HCT116 (cell line): ENCODE data around the gene IRF8. TPM values are rescaled to one million over a fixed set of nuclear protein-coding genes. Genes with fewer than 3 reads are reported as not detected.

Source experiments
- ATAC-seq: fragments of 200-7000 bp; cut with Tn5 transposase; 2 replicates; pipeline ENCODE4 v1.9.1; 2020; ENCODE audit warnings: mild to moderate bottlenecking, moderate library complexity
- BruUV-seq: library from RNA; stranded (reverse); fragments of 400-500 nt; replicated peaks from 2 replicates; lab custom pipeline; 2021; lab: Mats Ljungman, UMichigan
- CTCF ChIA-PET: fragments of 300-600 bp; sonication (Branson Sonifier 250); formaldehyde crosslinking; loops from one replicate; lab custom pipeline; 2021; ENCODE audit warnings: antibody characterized with exemption; lab: Charles Lee
- POLR2A ChIA-PET: fragments of 300-600, 350-600 bp; sonication (Branson Sonifier 250); formaldehyde crosslinking; loops from one replicate; lab custom pipeline; 2021; ENCODE audit warnings: antibody characterized with exemption; lab: Charles Lee
- RAD21 ChIA-PET, 2 experiments: fragments of 300-600 bp; sonication (Branson Sonifier 250); formaldehyde crosslinking; loops; one replicate each; lab custom pipeline; 2023; ENCODE audit warnings: low total read pairs in 2 of 2; ENCODE audit not compliant: uncharacterized antibody in 2 of 2, unreplicated experiment in 2 of 2, low non-redundant PET in 1 of 2; lab: Charles Lee
- DNase-seq: peaks from one replicate; pipeline ENCODE4 v3.0.0-alpha.2; 2010; ENCODE audit warnings: low read depth, low spot score
- H2AFZ ChIP-seq: fragments of 200-600 bp; shearing (Covaris generic), sonication (generic); 2 replicates; pipeline ENCODE4 v1.6.1; 2017; ENCODE audit warnings: low read depth, mixed run types, mixed read lengths, antibody characterized with exemption, low read length; ENCODE audit not compliant: poor library complexity, severe bottlenecking
- H3K27ac ChIP-seq: 2 replicates; pipeline ENCODE4 v1.5.1; 2012; ENCODE audit warnings: low read depth, low read length
- H3K27me3 ChIP-seq: fragments of 200-600 bp; sonication (generic); 2 replicates; pipeline ENCODE4 v1.6.1; 2016; ENCODE audit warnings: mixed run types, low read length, mixed read lengths; ENCODE audit not compliant: insufficient read depth
- H3K36me3 ChIP-seq, 2 experiments: fragments of 200-500 bp in 1 of 2; fragments of 200-600 bp in 1 of 2; sonication (Bioruptor generic) in 1 of 2; sonication (generic) in 1 of 2; 2 replicates each; pipeline versions ENCODE4 v1.5.1 to v1.6.1; 2014 to 2016; ENCODE audit warnings: low read length in 2 of 2, inconsistent platforms in 1 of 2, mixed read lengths in 1 of 2, mixed run types in 1 of 2; ENCODE audit not compliant: insufficient read depth in 2 of 2, control insufficient read depth in 1 of 2
- H3K4me1 ChIP-seq, 2 experiments: fragments of 200-600 bp in 1 of 2; sonication (generic) in 1 of 2; 2 replicates each; pipeline versions ENCODE4 v1.5.1 to v1.6.1; 2012 to 2017; ENCODE audit warnings: low read length in 2 of 2, inconsistent platforms in 1 of 2, mild to moderate bottlenecking in 1 of 2, mixed read lengths in 1 of 2, mixed run types in 1 of 2, moderate library complexity in 1 of 2; ENCODE audit not compliant: insufficient read depth in 2 of 2, control insufficient read depth in 1 of 2
- H3K4me2 ChIP-seq: fragments of 200-600 bp; sonication (generic); 2 replicates; pipeline ENCODE4 v1.6.1; 2017; ENCODE audit warnings: mixed run types, low read length, mixed read lengths
- H3K4me3 ChIP-seq, 2 experiments: fragments of 200-600 bp in 1 of 2; sonication (generic) in 1 of 2; replicated peaks in 1 of 2; 2 replicates each; pipeline ENCODE4 v1.5.1; 2011 to 2016; ENCODE audit warnings: low read length in 2 of 2, control low read depth in 1 of 2, low read depth in 1 of 2, mild to moderate bottlenecking in 1 of 2, mixed read lengths in 1 of 2, mixed run types in 1 of 2
- H3K79me2 ChIP-seq: fragments of 200-600 bp; sonication (generic); 2 replicates; pipeline ENCODE4 v1.6.1; 2017; ENCODE audit warnings: mild to moderate bottlenecking, mixed run types, low read length, moderate library complexity, mixed read lengths; ENCODE audit not compliant: insufficient read depth
- H3K9ac ChIP-seq: fragments of 200-600 bp; sonication (generic); 2 replicates; pipeline ENCODE4 v1.6.1; 2016; ENCODE audit warnings: low read length, mixed read lengths
- H3K9me2 ChIP-seq: fragments of 200-600 bp; sonication (generic), shearing (Covaris generic); 2 replicates; pipeline ENCODE4 v1.6.1; 2017; ENCODE audit warnings: mixed run types, mild to moderate bottlenecking, moderate library complexity; ENCODE audit not compliant: insufficient read depth
- H3K9me3 ChIP-seq, 2 experiments: fragments of 200-500 bp in 1 of 2; fragments of 200-600 bp in 1 of 2; sonication (Bioruptor generic) in 1 of 2; sonication (generic) in 1 of 2; 2 replicates each; pipeline ENCODE4 v1.6.1; 2014 to 2017; ENCODE audit warnings: low read length in 2 of 2, mixed read lengths in 2 of 2, inconsistent platforms in 1 of 2, low read depth in 1 of 2, mild to moderate bottlenecking in 1 of 2, mixed run types in 1 of 2, moderate library complexity in 1 of 2; ENCODE audit not compliant: control insufficient read depth in 1 of 2, insufficient read depth in 1 of 2
- H4K20me1 ChIP-seq: fragments of 200-600 bp; sonication (generic), shearing (Covaris generic); 2 replicates; pipeline ENCODE4 v1.6.1; 2017; ENCODE audit warnings: mixed run types, mild to moderate bottlenecking, moderate library complexity; ENCODE audit not compliant: insufficient read depth
- EGR1 ChIP-seq: IDR thresholded peaks from 2 replicates; pipeline ENCODE4 v1.6.1; 2012; ENCODE audit warnings: low read depth
- ELF1 ChIP-seq: IDR thresholded peaks from 2 replicates; pipeline ENCODE4 v1.6.1; 2012; ENCODE audit warnings: low read depth, borderline replicate concordance
- EZH2 ChIP-seq: fragments of 200-600 bp; sonication (generic); IDR thresholded peaks from 2 replicates; pipeline ENCODE4 v1.6.1; 2017; ENCODE audit warnings: antibody characterized with exemption, mixed run types
- FOSL1 ChIP-seq: IDR thresholded peaks from 2 replicates; pipeline ENCODE4 v1.6.1; 2012; ENCODE audit warnings: low read depth
- JUND ChIP-seq: IDR thresholded peaks from 2 replicates; pipeline ENCODE4 v1.6.1; 2012
- YY1 ChIP-seq: IDR thresholded peaks from 2 replicates; pipeline ENCODE4 v1.6.1; 2011; ENCODE audit warnings: low read length, low read depth, moderate library complexity, mild to moderate bottlenecking; ENCODE audit not compliant: insufficient replicate concordance; ENCODE audit errors: extremely low read depth
- intact Hi-C: fragments of 100-400 bp; cut with micrococcal nuclease; formaldehyde crosslinking; loops from 2 replicates; pipeline ENCODE4 v1.10.0; 2022
- total RNA-seq: library from RNA; stranded (reverse); gene quantifications from one replicate; pipeline ENCODE4 v1.2.1, GENCODE V29; 2021; ENCODE audit not compliant: unreplicated experiment
- TF ChIP-seq, protein P1 (sequence below): IDR thresholded peaks from 2 replicates; pipeline ENCODE4 v1.6.1; 2012
- TF ChIP-seq, protein P2 (sequence below): IDR thresholded peaks from 2 replicates; pipeline ENCODE4 v1.6.1; 2012; ENCODE audit warnings: low read depth

IRF8 gene
- total RNA-seq, 1 experiment from 2014 or later: 0.61 TPM

DNA sequence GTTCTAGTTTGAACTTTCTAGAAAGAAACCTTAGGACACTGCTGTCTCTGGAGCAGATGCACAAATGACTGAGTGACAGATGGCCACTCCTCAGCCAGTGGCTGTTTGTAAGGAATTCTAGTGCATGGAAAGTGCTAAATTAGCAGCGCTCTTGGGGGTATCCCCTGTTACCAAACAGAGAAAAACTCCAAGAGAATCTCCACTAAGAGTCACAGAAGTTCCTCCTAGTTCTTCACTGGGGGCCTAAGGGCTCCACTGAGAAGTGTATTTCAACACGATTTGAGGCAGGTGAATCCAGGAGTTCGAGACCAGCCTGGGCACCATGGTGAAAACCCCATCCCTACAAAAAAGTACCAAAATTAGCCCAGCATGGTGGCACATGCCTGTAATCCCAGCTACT lies 18.1 kb upstream of the IRF8 start:
- Histone ChIP-seq H3K4me2 (no peak overlapping the region), H3K4me1 (0 out of 4 replicates have a peak, but pooled peaks cover 0 to 4% of the 10 kb centered on the region in 2 experiments), H3K79me2 (no peaks in the 10 kb centered on the region), H3K9me2 (no peaks in the 10 kb centered on the region), H3K27me3 (peaks cover 61% of the 10 kb centered on the region)
- intact Hi-C loops: no loop called here
- CTCF ChIA-PET: no interaction called here
- TF ChIP-seq ELF1 (no peak), EZH2 (0 out of 2 replicates have a peak, but pooled peaks have one; percentile 14)
- TF ChIP-seq, all 23 proteins: peak for 1
- POLR2A ChIA-PET: no interaction called here
- H3K4me3 ChIP-seq: no peak overlapping the region
- H4K20me1 ChIP-seq: no peaks in the 10 kb centered on the region
- no peaks in the 10 kb centered on the region for H3K36me3 ChIP-seq
- ATAC-seq (no peak), DNase-seq (no peak)
- no peak overlapping the region for H3K9ac ChIP-seq
- RAD21 ChIA-PET: no interaction called here
- no peak overlapping the region for H2AFZ ChIP-seq
- no TSS peak for BruUV-seq
- no peak overlapping the region for H3K27ac ChIP-seq
- H3K9me3 ChIP-seq: no peaks in the 10 kb centered on the region

DNA sequence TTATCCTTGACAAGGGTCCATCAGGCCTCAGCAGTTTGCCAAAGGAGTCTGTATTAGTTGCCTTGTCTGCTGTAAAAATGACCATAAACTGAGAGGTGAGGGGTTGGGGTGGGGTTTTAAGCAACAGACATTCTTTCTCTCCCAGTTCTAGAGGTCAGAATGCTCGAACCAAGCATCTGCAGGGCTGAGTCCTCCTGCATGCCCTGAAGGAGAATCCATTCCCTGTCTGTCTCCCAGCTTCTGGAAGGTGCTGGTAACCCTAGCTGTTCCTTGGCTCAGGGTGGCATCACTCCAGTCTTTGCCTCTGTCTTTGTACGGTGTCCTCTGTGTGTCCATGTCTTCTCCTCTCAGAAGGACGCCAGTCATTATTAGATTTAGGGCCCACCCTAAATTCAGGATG lies 17.5 kb upstream of the IRF8 start:
- BruUV-seq: no TSS peak
- ATAC-seq (no peak), DNase-seq (no peak)
- ChIA-PET RAD21 (no interaction called here), CTCF (no interaction called here), POLR2A (no interaction called here)
- Histone ChIP-seq H3K36me3 (no peaks in the 10 kb centered on the region), H3K27me3 (peaks cover 67% of the 10 kb centered on the region), H3K4me3 (no peak overlapping the region), H3K9me3 (no peaks in the 10 kb centered on the region), H3K27ac (no peak overlapping the region), H2AFZ (no peak overlapping the region), H3K4me1 (0 out of 4 replicates have a peak, but pooled peaks cover 0 to 4% of the 10 kb centered on the region in 2 experiments), H4K20me1 (no peaks in the 10 kb centered on the region), H3K9ac (no peak overlapping the region), H3K79me2 (no peaks in the 10 kb centered on the region), H3K4me2 (no peak overlapping the region), H3K9me2 (no peaks in the 10 kb centered on the region)
- TF ChIP-seq, protein P1, sequence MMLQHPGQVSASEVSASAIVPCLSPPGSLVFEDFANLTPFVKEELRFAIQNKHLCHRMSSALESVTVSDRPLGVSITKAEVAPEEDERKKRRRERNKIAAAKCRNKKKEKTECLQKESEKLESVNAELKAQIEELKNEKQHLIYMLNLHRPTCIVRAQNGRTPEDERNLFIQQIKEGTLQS: no peak
- TF ChIP-seq YY1 (no peak), EGR1 (no peak), JUND (no peak), FOSL1 (no peak), ELF1 (no peak)
- TF ChIP-seq, protein P2, sequence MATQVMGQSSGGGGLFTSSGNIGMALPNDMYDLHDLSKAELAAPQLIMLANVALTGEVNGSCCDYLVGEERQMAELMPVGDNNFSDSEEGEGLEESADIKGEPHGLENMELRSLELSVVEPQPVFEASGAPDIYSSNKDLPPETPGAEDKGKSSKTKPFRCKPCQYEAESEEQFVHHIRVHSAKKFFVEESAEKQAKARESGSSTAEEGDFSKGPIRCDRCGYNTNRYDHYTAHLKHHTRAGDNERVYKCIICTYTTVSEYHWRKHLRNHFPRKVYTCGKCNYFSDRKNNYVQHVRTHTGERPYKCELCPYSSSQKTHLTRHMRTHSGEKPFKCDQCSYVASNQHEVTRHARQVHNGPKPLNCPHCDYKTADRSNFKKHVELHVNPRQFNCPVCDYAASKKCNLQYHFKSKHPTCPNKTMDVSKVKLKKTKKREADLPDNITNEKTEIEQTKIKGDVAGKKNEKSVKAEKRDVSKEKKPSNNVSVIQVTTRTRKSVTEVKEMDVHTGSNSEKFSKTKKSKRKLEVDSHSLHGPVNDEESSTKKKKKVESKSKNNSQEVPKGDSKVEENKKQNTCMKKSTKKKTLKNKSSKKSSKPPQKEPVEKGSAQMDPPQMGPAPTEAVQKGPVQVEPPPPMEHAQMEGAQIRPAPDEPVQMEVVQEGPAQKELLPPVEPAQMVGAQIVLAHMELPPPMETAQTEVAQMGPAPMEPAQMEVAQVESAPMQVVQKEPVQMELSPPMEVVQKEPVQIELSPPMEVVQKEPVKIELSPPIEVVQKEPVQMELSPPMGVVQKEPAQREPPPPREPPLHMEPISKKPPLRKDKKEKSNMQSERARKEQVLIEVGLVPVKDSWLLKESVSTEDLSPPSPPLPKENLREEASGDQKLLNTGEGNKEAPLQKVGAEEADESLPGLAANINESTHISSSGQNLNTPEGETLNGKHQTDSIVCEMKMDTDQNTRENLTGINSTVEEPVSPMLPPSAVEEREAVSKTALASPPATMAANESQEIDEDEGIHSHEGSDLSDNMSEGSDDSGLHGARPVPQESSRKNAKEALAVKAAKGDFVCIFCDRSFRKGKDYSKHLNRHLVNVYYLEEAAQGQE: no peak
- intact Hi-C loops: no loop called here
